ENCODE results near the gene PDIA3. TPM values are rescaled to one million over a fixed set of nuclear protein-coding genes. Genes with fewer than 3 reads are reported as not detected.
"Not testable (repeated sequence)": the region's sequence is repeated elsewhere in the genome, so short reads cannot be mapped to it uniquely, and the experiment has no call there.

Gene PDIA3
- total and polyA plus RNA-seq, 3 experiments from 2014 or later, result 336 to 383 (median 338) TPM

GRCh38 chr15:43795197-43795596, 49.0 kb downstream of the PDIA3 start:
- ChIA-PET POLR2A (no interaction called here), CTCF (interaction anchor here (2.4 kb wide), 1 partner anchor 18 kb away, joined by 6 read pairs; the partner anchor contains the start of gene ELL3)
- Histone ChIP-seq H3K27ac (ENCODE audit: low read depth, low read length) (no peak overlapping the region), H3K36me3 (ENCODE audit: insufficient read depth, low read length) (peaks cover 43% of the 10 kb centered on the region), H3K4me3 (ENCODE audit: low read length) (no peak overlapping the region), H3K4me1 (ENCODE audit: insufficient read depth, low read length) (peaks cover 41% of the 10 kb centered on the region), H3K27me3 (ENCODE audit: insufficient read depth, low read length, poor library complexity, severe bottlenecking) (no peaks in the 10 kb centered on the region), H3K9me3 (ENCODE audit: low read length) (no peaks in the 10 kb centered on the region)
- Mint-ChIP-seq H3K4me3 (peak overlapping the region in 5 of 7 donors; percentile 43 to 98 (median 96)), H3K36me3 (peaks cover 4 to 77% (median 11%) of the 10 kb centered on the region in 3 donors), H3K4me1 (peaks cover 55 to 80% (median 66%) of the 10 kb centered on the region in 3 donors), H3K27me3 (no peaks in the 10 kb centered on the region), H3K9me3 (no peaks in the 10 kb centered on the region), H3K27ac (peak overlapping the region in 7 of 8 donors; percentile 41 to 96 (median 73))
- no peak for DNase-seq

GRCh38 chr15:43795997-43796396, 49.8 kb downstream of the PDIA3 start:
- no peak overlapping the region for H3K4me3 ChIP-seq (ENCODE audit: low read length)
- Mint-ChIP-seq H3K9me3 (no peaks in the 10 kb centered on the region), H3K27me3 (no peaks in the 10 kb centered on the region), H3K4me1 (peaks cover 61 to 87% (median 74%) of the 10 kb centered on the region in 3 donors), H3K36me3 (peaks cover 4 to 82% (median 16%) of the 10 kb centered on the region in 3 donors), H3K27ac (peak overlapping the region in 7 of 8 donors; percentile 36 to 96 (median 52)), H3K4me3 (peak overlapping the region in 2 of 7 donors; percentile 13 to 98)
- H3K4me1 ChIP-seq (ENCODE audit: insufficient read depth, low read length), result peaks cover 45% of the 10 kb centered on the region
- no peaks in the 10 kb centered on the region for H3K27me3 ChIP-seq (ENCODE audit: insufficient read depth, low read length, poor library complexity, severe bottlenecking)
- no peaks in the 10 kb centered on the region for H3K9me3 ChIP-seq (ENCODE audit: low read length)
- no peak for DNase-seq
- H3K36me3 ChIP-seq (ENCODE audit: insufficient read depth, low read length), result peaks cover 43% of the 10 kb centered on the region
- CTCF ChIA-PET, result interaction anchor here (1.4 to 2.4 kb wide), 2 partner anchors 19 to 29 kb away, joined by 3 to 6 read pairs; partner anchors contain the start of genes ELL3 and MFAP1
- H3K27ac ChIP-seq (ENCODE audit: low read depth, low read length), result no peak overlapping the region
- POLR2A ChIA-PET, result no interaction called here

GRCh38 chr15:43796566-43796965, 50.3 kb downstream of the PDIA3 start:
- CTCF ChIA-PET, result interaction anchor here (1.4 to 2.4 kb wide), 3 partner anchors 11 to 28 kb away, joined by 3 to 6 read pairs (median 5); partner anchors contain the start of genes ELL3 and MFAP1
- Mint-ChIP-seq H3K27me3 (no peaks in the 10 kb centered on the region), H3K4me1 (peaks cover 64 to 90% (median 77%) of the 10 kb centered on the region in 3 donors), H3K36me3 (peaks cover 4 to 86% (median 16%) of the 10 kb centered on the region in 3 donors), H3K4me3 (peak overlapping the region in 1 of 7 donors; percentile 29), H3K9me3 (no peaks in the 10 kb centered on the region), H3K27ac (peak overlapping the region in 6 of 8 donors; percentile 16 to 85 (median 60))
- H3K27me3 ChIP-seq (ENCODE audit: insufficient read depth, low read length, poor library complexity, severe bottlenecking), result no peaks in the 10 kb centered on the region
- no peaks in the 10 kb centered on the region for H3K9me3 ChIP-seq (ENCODE audit: low read length)
- POLR2A ChIA-PET, result interaction anchor here (0.6 kb wide), 1 partner anchor 14 kb away, joined by 4 read pairs; no protein-coding TSS in a partner anchor
- DNase-seq, result no peak
- peaks cover 43% of the 10 kb centered on the region for H3K36me3 ChIP-seq (ENCODE audit: insufficient read depth, low read length)
- H3K27ac ChIP-seq (ENCODE audit: low read depth, low read length), result no peak overlapping the region
- H3K4me1 ChIP-seq (ENCODE audit: insufficient read depth, low read length), result peaks cover 47% of the 10 kb centered on the region
- no peak overlapping the region for H3K4me3 ChIP-seq (ENCODE audit: low read length)

GRCh38 chr15:43799209-43799944, 53.1 kb downstream of the PDIA3 start:
- Histone ChIP-seq H3K27me3 (ENCODE audit: insufficient read depth, low read length, poor library complexity, severe bottlenecking) (no peaks in the 10 kb centered on the region), H3K9me3 (ENCODE audit: low read length) (no peaks in the 10 kb centered on the region), H3K27ac (ENCODE audit: low read depth, low read length) (peak overlapping the region; percentile 89), H3K4me1 (ENCODE audit: insufficient read depth, low read length) (peaks cover 31% of the 10 kb centered on the region), H3K4me3 (ENCODE audit: low read length) (no peak overlapping the region), H3K36me3 (ENCODE audit: insufficient read depth, low read length) (peaks cover 34% of the 10 kb centered on the region)
- POLR2A ChIA-PET, result interaction anchor here (1.8 kb wide), 1 partner anchor 25 kb away, joined by 16 read pairs; the partner anchor contains the start of gene MFAP1
- peak overlapping the region in 6 of 7 donors; percentile 7 to 74 (median 42) for H3K4me3 Mint-ChIP-seq
- peaks cover under 1 to 76% (median 10%) of the 10 kb centered on the region in 3 donors for H3K36me3 Mint-ChIP-seq
- no peak for DNase-seq
- CTCF ChIA-PET, result interaction anchor here (1.0 kb wide), 1 partner anchor 22 kb away, joined by 4 read pairs; the partner anchor contains the start of gene ELL3
- H3K27me3 Mint-ChIP-seq, result no peaks in the 10 kb centered on the region
- peaks cover 48 to 69% (median 62%) of the 10 kb centered on the region in 3 donors for H3K4me1 Mint-ChIP-seq
- H3K27ac Mint-ChIP-seq, result peak overlapping the region; percentile 70 to 100 (median 98)
- H3K9me3 Mint-ChIP-seq, result no peaks in the 10 kb centered on the region

- peaks cover 34% of the 10 kb centered on the region for H3K36me3 ChIP-seq (ENCODE audit: insufficient read depth, low read length)
Observed at GRCh38 chr15:43799945-43800285, 53.7 kb downstream of the PDIA3 start, which contains the start of gene SERINC4. SERINC4 (minus strand) TSS chr15:43800220; CDS start chr15:43799986, 234 bp downstream.

GRCh38 chr15:43800286-43801141, 54.3 kb downstream of the PDIA3 start, which contains the start of gene HYPK:
HYPK (plus strand) TSS chr15:43800599; CDS start chr15:43800623, 24 bp downstream.
- Mint-ChIP-seq H3K9me3 (no peaks in the 10 kb centered on the region), H3K27me3 (no peaks in the 10 kb centered on the region), H3K4me1 (peaks cover 37 to 58% (median 51%) of the 10 kb centered on the region in 3 donors), H3K27ac (peak within 1 kb of the TSS; percentile 86 to 100 (median 98)), H3K36me3 (peaks cover 0 to 76% (median 7%) of the 10 kb centered on the region in 3 donors), H3K4me3 (peak within 1 kb of the TSS; percentile 94 to 100 (median 97))
- Histone ChIP-seq H3K27me3 (ENCODE audit: insufficient read depth, low read length, poor library complexity, severe bottlenecking) (no peaks in the 10 kb centered on the region), H3K4me1 (ENCODE audit: insufficient read depth, low read length) (peaks cover 20% of the 10 kb centered on the region), H3K27ac (ENCODE audit: low read depth, low read length) (peak within 1 kb of the TSS; percentile 89), H3K4me3 (ENCODE audit: low read length) (peak within 1 kb of the TSS; percentile 88), H3K9me3 (ENCODE audit: low read length) (no peaks in the 10 kb centered on the region), H3K36me3 (ENCODE audit: insufficient read depth, low read length) (peaks cover 34% of the 10 kb centered on the region)
- ChIA-PET POLR2A (interaction anchor here (0.5 to 1.8 kb wide), 8 partner anchors 8 to 759 kb away, joined by 3 to 18 read pairs (median 3); partner anchors contain the start of genes ELL3, MFAP1, SERF2 and TUBGCP4), CTCF (interaction anchor here (0.9 to 2.0 kb wide), 6 partner anchors 8 to 34 kb away, joined by 3 to 8 read pairs (median 4); partner anchors contain the start of genes ELL3, MFAP1 and SERF2)
- DNase-seq, result peak; percentile 88 to 94 (median 89)

More at GRCh38 chr15:43799945-43800285, 53.7 kb downstream of the PDIA3 start, which contains the start of gene SERINC4:
- no peaks in the 10 kb centered on the region for H3K27me3 Mint-ChIP-seq
- H3K27ac ChIP-seq (ENCODE audit: low read depth, low read length), result peak within 1 kb of the TSS; percentile 89
- peak within 1 kb of the TSS; percentile 94 to 100 (median 97) for H3K4me3 Mint-ChIP-seq
- peak within 1 kb of the TSS; percentile 86 to 100 (median 98) for H3K27ac Mint-ChIP-seq
- POLR2A ChIA-PET, result interaction anchor here (1.1 to 1.8 kb wide), 4 partner anchors 8 to 429 kb away, joined by 3 to 18 read pairs (median 10); partner anchors contain the start of genes ELL3, MFAP1, SERF2 and TUBGCP4
- no peaks in the 10 kb centered on the region for H3K9me3 ChIP-seq (ENCODE audit: low read length)
- H3K36me3 Mint-ChIP-seq, result peaks cover 0 to 76% (median 10%) of the 10 kb centered on the region in 3 donors
- CTCF ChIA-PET, result interaction anchor here (0.9 to 2.0 kb wide), 5 partner anchors 8 to 35 kb away, joined by 3 to 8 read pairs (median 4); partner anchors contain the start of genes ELL3, MFAP1 and SERF2
- H3K9me3 Mint-ChIP-seq, result no peaks in the 10 kb centered on the region
- H3K4me1 Mint-ChIP-seq, result peaks cover 43 to 64% (median 57%) of the 10 kb centered on the region in 3 donors
- peaks cover 26% of the 10 kb centered on the region for H3K4me1 ChIP-seq (ENCODE audit: insufficient read depth, low read length)
- no peaks in the 10 kb centered on the region for H3K27me3 ChIP-seq (ENCODE audit: insufficient read depth, low read length, poor library complexity, severe bottlenecking)
- no peak for DNase-seq
- H3K4me3 ChIP-seq (ENCODE audit: low read length), result peak within 1 kb of the TSS; percentile 88

GRCh38 chr15:43802676-43803075, 56.4 kb downstream of the PDIA3 start:
- H3K9me3 Mint-ChIP-seq; H3K27me3 ChIP-seq (ENCODE audit: insufficient read depth, low read length, poor library complexity, severe bottlenecking); H3K27ac ChIP-seq (ENCODE audit: low read depth, low read length); CTCF ChIA-PET; H3K4me3 ChIP-seq (ENCODE audit: low read length); H3K9me3 ChIP-seq (ENCODE audit: low read length); H3K27ac Mint-ChIP-seq; H3K27me3 Mint-ChIP-seq; DNase-seq: not testable (repeated sequence)
- H3K4me1 ChIP-seq (ENCODE audit: insufficient read depth, low read length), result peaks cover 19% of the 10 kb centered on the region
- POLR2A ChIA-PET, result interaction anchor here (1.0 kb wide), 1 partner anchor 22 kb away, joined by 3 read pairs; the partner anchor contains the start of gene MFAP1
- H3K4me1 Mint-ChIP-seq, result peaks cover 29 to 40% (median 36%) of the 10 kb centered on the region in 3 donors
- H3K36me3 Mint-ChIP-seq, result peaks cover 6 to 75% (median 18%) of the 10 kb centered on the region in 3 donors
- peak overlapping the region in 1 of 7 donors; percentile 18 for H3K4me3 Mint-ChIP-seq
- H3K36me3 ChIP-seq (ENCODE audit: insufficient read depth, low read length), result peaks cover 39% of the 10 kb centered on the region
